GM19193 (cell line): ENCODE measurements around the gene AGPAT3.

ENCODE experiments used
- POLR2A ChIP-seq: IDR thresholded peaks from 4 replicates; pipeline ENCODE4 v1.6.1; 2011; ENCODE audit not compliant: insufficient read depth, insufficient read length; ENCODE audit errors: extremely low read depth

Gene AGPAT3

DNA sequence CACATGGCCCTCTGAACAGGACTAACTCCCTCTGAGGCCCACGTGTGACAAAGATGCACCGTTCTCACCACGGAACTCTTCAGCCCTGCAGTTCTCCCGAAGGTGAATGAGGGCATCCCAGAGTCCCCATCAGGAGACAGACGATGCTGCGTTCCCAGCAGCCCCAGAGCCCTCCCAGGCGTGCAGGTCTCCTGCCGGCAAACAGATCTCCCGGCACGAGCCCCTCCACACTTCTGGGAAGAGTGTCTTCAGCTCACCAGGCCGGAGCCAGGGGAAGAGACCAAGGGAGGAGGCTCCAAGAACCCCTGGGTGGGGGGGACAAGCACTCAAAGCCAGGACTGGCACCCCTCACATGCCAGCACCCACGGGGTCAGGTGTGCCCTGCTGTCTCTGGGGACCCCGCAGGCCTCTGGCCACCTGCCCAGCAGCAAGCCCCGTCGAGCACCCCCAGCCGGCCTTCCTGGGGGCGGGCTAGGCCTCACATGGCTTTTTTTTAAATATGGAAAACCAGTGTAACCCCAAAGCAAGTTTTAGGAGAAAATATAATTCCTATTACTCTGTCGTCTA lies 102.0 kb downstream of the AGPAT3 start:
- no peak for TF ChIP-seq POLR2A

DNA sequence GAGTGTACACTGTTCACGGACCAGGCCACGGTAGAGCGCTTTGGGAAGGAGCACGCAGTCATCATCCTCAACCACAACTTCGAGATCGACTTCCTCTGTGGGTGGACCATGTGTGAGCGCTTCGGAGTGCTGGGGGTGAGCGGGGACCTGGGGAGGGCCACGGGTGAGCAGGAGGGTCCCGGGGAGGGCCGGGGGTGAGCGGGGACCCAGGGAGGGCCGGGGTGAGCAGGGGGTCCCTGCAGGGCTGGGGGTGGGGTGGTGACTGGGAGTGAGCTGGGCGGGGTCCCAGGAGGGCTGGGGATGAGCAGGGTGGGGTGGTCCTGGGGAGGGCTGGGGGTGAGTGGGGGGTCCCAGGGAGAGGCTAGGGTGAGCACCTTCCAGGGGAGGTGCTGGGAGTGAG lies 103.0 kb downstream of the AGPAT3 start:
- no peak for TF ChIP-seq POLR2A

DNA sequence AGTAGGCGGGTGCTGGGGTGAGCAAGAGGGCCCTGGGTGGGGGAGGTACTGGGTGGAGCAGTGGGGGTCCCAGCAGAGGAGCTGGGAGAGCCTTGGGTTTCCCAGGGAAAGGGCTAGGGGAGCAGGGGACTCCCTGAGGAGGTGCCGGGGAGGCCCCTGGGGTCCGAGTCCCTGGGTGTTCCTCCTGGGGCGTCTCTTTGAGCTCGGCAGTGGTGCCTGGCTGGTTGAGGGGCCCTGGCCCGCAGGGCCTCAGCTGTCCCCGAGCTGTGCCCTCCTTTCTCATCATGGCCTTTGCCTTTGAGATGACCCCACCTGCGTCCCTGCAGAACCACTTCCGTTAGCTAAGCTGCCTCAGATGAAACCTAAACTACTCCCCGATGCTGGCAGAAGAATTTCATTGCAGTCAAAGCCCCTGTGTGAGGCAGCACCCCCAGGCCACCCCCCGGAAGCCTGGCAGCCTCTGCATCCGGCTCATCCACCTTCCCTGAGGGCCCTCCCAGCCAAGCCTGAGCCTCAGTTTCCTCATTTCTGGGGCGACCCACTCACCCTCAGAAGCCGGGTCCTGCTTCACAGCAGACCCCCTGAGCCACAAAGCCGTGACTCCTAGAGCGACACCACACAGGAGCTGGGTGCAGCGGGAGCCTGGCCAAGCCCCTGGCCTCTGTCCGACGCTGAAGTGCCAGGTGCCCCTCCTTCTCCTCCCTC lies 103.5 kb downstream of the AGPAT3 start:
- TF ChIP-seq POLR2A: no peak

DNA sequence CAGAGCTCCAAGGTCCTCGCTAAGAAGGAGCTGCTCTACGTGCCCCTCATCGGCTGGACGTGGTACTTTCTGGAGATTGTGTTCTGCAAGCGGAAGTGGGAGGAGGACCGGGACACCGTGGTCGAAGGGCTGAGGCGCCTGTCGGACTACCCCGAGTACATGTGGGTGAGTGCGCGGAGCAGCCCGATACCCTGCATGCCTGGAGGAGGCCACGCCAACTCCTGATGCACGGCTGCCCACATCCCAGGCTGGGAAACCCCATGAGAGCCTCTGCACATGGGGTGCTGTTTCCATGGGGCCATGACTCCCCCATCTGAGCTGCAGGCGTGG lies 104.1 kb downstream of the AGPAT3 start:
- no peak for TF ChIP-seq POLR2A

DNA sequence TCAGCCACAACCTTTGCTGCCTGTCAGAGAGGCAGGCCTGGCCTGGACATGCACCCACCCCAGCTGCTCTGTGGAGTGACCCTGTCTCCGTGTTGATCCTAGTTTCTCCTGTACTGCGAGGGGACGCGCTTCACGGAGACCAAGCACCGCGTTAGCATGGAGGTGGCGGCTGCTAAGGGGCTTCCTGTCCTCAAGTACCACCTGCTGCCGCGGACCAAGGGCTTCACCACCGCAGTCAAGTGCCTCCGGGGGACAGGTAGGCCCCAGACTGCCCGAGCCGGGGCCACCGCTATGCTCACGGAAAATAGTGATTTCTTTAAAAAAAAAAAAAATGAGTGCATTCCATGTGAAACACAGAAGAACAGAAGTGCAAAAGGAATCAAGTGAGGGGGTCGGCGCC lies 105.5 kb downstream of the AGPAT3 start:
- TF ChIP-seq POLR2A: no peak

DNA sequence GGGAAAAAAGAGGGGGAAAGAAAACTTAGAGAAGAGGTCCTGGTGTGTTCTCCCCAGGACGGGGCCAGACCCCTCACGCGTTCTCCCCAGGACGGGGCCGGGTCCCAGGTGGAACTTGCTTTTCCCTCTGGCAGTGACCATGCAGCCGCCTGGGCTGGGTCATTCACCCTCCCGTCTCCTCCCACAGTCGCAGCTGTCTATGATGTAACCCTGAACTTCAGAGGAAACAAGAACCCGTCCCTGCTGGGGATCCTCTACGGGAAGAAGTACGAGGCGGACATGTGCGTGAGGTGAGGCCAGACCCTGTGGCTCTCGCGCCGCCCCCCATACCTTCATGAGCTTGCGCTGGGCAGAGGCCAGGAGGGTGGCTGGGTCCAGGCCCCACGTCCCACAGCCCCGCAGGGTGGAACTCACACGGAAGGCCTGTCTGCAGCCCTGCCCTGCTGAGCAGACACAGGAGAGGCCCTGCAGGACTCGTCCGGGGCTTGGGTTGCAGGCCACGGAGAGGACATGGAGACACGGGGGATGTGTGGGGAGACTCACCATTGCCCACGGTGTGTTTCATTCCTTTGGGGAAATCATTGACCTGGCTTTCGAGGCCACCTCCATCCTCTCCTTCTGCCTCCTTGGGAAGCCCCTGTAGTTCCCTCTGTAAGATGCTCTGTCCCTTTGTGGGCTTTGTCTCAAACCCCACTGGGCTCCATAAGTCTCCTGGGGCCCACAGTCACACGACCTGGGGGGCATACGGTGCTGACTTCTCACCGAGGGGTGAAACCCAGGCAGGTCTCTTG lies 106.4 kb downstream of the AGPAT3 start:
- no peak for TF ChIP-seq POLR2A

DNA sequence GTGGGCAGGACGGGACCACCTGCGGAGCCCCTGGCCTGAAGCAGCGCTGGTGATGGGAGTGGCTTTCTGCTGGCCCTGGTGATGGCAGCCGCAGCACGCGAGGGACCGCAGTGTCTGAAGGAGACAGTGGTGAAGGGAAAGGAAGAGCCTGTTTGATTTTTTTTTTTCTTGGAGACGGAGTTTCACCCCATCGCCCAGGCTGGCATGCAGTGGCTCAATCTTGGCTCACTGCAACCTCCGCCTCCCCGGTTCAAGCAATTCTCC lies 106.9 kb downstream of the AGPAT3 start:
- no peak for TF ChIP-seq POLR2A

DNA sequence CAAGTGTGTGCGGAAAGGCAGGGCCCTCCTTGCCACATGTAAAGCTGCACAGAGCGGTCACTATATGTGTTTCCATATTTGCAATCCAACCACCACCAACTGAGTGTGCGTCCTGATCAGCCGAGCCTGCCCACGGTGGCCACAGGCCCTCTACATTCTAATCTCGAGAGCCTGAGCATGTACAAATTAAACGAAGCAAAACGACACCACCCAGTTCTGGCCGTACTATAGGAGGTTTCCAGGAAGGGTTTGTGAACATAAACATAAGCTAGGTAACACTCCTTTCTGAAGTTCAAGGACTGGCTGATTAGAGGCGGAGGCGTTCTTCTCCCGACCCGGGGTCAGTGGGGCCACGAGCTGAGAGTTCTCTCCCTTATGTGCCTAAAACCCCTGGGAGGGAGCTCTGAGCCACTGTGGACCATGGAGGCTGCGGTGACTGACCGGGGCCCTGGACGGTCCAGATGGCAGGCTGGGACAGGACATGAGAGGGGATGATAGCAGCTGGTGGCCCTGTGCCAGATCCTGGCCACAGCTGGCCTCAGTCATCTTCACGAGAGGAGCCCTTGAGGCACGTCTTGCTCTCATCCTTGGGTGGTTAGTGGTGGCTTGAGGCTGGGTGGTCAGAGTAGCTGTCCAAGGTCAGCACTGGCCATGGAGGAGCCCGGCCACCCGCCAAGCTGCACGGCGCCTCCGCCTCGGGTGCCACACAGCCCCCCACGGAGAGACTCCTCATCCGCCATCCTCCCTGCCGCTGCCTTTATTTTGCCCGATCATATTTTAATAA lies 108.0 kb downstream of the AGPAT3 start:
- TF ChIP-seq POLR2A: no peak

DNA sequence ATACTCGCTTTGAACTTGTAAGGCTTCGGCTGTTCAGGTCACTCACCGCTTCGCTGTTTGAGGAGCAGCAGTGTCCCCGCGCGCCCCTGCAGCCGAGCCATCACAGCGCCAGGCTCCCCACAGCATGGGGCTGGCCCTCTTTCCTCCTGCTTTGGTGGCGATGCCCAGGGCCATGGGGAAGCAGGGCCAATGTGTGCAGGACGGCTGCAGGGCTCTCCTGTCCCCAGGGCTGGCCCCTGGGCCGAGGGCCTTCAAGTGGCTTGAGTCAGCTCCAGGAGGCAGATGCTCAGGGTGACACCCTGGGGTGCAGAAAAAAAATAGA lies 108.6 kb downstream of the AGPAT3 start:
- no peak for TF ChIP-seq POLR2A

DNA sequence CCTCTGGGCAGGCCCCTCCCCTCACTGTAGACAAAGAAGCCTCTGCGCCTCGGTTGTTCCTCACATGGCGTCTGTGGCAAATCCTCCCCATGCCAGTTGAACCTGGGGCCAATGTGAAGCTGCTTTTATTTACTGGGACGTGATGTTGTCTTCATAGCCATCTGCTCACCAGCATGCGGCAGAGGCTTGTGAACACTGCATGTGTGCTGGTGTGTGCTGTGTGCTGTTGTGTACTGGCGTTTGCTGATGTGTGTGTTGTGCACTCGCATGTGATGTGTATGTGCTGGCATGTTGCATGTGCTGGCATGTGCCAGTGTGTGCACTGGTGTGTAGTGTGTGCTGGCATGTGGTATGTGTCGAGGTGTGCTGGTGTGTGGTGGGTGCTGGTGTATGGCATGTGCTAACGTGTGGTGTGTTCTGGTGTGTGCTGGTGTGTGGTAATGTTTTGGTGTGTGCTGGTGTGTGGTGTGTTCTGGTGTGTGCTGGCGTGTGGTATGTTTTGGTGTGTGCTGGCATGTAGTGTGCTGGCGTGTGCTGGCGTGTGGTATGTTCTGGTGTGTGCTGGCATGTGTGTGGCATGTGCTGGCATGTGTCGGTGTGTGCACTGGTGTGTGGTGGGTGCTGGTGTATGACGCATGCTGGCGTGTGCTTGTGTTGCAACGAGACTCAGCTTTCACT lies 109.9 kb downstream of the AGPAT3 start:
- no peak for TF ChIP-seq POLR2A

DNA sequence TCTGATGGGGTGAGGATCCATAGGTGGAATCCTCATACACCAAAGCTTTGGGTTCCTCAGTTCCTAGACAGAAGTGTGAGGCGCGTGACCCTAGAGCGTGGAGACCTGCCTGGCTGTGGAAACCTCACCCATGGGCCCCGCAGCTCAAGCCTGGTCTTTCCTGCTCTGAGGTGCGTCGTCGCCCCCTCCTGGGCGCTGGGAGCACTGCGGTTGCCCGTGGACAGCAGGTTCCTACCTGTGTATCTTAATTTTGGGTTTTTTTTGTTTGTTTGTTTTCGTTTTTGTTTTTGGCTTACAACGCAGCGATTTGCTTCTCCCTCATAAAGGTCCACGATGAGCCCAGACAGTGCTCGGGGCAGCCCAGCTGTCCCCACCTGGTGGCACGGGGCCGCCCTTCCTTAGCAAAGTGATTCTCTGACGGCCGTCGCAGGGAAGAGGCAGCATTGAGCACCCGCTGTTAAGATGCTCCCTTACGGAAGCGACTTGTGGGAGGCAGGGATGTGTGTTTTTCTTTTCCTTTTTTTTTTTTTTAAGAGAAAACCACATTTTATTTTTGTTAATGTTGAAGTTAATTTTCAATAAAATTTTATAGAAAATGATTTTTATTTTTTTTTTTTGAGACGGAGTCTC lies 110.6 kb downstream of the AGPAT3 start:
- no peak for TF ChIP-seq POLR2A

DNA sequence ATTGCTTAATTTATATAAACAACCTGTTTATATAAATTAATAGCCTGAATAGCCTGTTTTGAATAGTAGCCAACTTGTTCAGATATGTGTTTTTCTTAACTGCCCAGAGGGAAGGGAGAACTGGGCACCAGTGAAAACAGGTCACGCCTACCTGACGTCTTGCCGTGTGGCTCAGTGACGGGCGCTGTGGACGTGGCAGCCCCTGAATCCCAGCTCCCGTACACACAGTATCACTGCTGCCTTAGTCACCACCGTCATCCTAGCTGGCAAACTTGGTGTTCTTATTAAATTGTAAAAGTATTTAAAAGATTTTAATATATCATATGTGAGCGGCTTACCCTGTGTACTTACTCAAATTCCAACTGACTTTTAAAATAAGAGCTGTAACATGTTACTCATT lies 111.6 kb downstream of the AGPAT3 start:
- no peak for TF ChIP-seq POLR2A

DNA sequence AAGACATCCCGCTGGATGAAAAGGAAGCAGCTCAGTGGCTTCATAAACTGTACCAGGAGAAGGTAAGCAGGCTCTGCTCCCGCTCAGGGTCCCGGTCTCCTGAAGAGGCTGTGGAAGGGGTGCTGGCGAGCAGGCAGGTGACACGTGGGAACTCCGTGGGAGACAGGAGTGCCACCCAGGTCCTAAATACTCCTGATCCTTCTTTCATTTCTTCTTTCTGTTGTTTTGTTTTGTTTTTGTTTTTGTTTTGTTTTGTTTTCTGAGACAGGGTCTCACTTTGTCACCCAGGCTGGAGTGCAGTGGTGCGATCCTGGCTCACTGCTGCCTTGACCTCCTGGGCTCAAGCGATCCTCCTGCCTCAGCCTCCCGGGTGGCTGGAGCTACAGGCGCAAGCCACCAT lies 113.0 kb downstream of the AGPAT3 start:
- no peak for TF ChIP-seq POLR2A

DNA sequence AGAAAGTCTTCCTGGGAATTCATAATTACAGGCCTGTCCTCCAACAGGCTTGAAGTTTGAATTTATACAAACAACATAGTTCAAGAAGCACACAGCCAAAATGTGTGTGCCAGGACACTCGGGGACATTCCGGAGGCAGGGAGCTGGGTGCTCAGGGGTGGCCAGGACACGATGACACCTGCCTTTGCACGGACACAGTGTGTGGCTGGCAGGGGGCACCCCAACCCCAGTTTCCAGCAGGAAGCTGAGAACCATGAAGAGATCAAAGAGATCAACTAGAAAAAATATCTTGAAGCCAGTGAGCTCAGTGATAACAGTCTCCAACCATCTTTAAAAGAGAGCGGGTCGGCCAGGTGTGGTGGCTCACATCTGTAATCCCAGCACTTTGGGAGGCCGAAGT lies 114.6 kb downstream of the AGPAT3 start:
- no peak for TF ChIP-seq POLR2A
